Tibial nerve (tissue), 4 donors: ENCODE data around the gene KCNMA1. TPM values are rescaled to one million over a fixed set of nuclear protein-coding genes. Genes with fewer than 3 reads are reported as not detected.

Source experiments
- DNase-seq, 2 donors: peaks; one replicate each; pipeline ENCODE4 v3.0.0-alpha.2; 2019; ENCODE audit warnings: low spot score in 2 of 2
- H3K27ac ChIP-seq, 4 donors: fragments of 200-600 bp; sonication (generic) in 3 of 4; one replicate each; pipeline ENCODE4 v1.5.1; 2017 to 2019; ENCODE audit warnings: mild to moderate bottlenecking in 1 of 4
- H3K27me3 ChIP-seq, 2 donors: fragments of 200-600 bp; sonication (generic) in 1 of 2; one replicate each; pipeline versions ENCODE4 v1.5.1 to v1.6.0; 2017 to 2019
- H3K36me3 ChIP-seq, 3 donors: fragments of 200-600 bp; sonication (generic); one replicate each; pipeline ENCODE4 v1.5.1; 2018 to 2019
- H3K4me1 ChIP-seq, 4 donors: fragments of 200-600 bp; sonication (generic) in 3 of 4; one replicate each; pipeline ENCODE4 v1.5.1; 2017 to 2019
- H3K4me3 ChIP-seq, 4 donors: fragments of 200-600 bp; sonication (generic) in 3 of 4; one replicate each; pipeline ENCODE4 v1.5.1; 2017 to 2019; ENCODE audit warnings: mild to moderate bottlenecking in 1 of 4, moderate library complexity in 1 of 4
- H3K9me3 ChIP-seq, 4 donors: fragments of 200-600 bp; sonication (generic) in 3 of 4; one replicate each; pipeline ENCODE4 v1.5.1; 2017 to 2019
- CTCF ChIP-seq, 5 experiments: fragments of 200-600 bp in 3 of 5; fragments of 450-650 bp in 2 of 5; sonication (generic) in 3 of 5; IDR thresholded peaks; one replicate each; pipeline ENCODE4 v1.5.1; 2016 to 2019; ENCODE audit warnings: antibody characterized with exemption in 5 of 5, mild to moderate bottlenecking in 3 of 5, moderate library complexity in 2 of 5
- EP300 ChIP-seq, 2 donors: sonication (generic); formaldehyde crosslinking; IDR thresholded peaks; one replicate each; pipeline ENCODE4 v1.6.1; 2017; ENCODE audit warnings: antibody characterized with exemption in 2 of 2, mild to moderate bottlenecking in 1 of 2
- POLR2A ChIP-seq, 2 donors: fragments of 450-650 bp; IDR thresholded peaks; one replicate each; pipeline ENCODE4 v1.6.1; 2017; ENCODE audit warnings: antibody characterized with exemption in 2 of 2, mild to moderate bottlenecking in 2 of 2, moderate library complexity in 2 of 2
- WGBS, 2 donors: methylation state at CpG; one replicate each; pipeline ENCODE4 v1.1.5; 2018; 5-methylcytosine and 5-hydroxymethylcytosine counted together
- total RNA-seq, 4 donors: library from RNA; depleted of rRNA; stranded (reverse); fragments of >200 nt; gene quantifications; one replicate each; pipeline ENCODE4 v1.1.0, GENCODE V29; 2016

Gene KCNMA1
- total RNA-seq, 4 donors from 2014 or later, result 10.2 to 19.9 (median 13.7) TPM

GRCh38 chr10:77333610-77334340, 303.8 kb downstream of the KCNMA1 start:
- H3K36me3 ChIP-seq, result no peaks in the 10 kb centered on the region
- H3K27ac ChIP-seq, result no peak overlapping the region
- H3K4me1 ChIP-seq, result no peaks in the 10 kb centered on the region
- WGBS, 2 donors, result 63 to 70% methylated on average over 8 of the region's 8 CpGs
- TF ChIP-seq CTCF (IDR thresholded peaks at IDR 0.05) (no peak), POLR2A (IDR thresholded peaks at IDR 0.05) (no peak), EP300 (IDR thresholded peaks at IDR 0.05) (no peak)
- H3K4me3 ChIP-seq, result no peak overlapping the region
- H3K27me3 ChIP-seq, result no peaks in the 10 kb centered on the region
- DNase-seq, result no peak
- no peaks in the 10 kb centered on the region for H3K9me3 ChIP-seq

GRCh38 chr10:77332256-77332655, 305.4 kb downstream of the KCNMA1 start:
- H3K4me3 ChIP-seq, result no peak overlapping the region

GRCh38 chr10:77328272-77328816, 309.3 kb downstream of the KCNMA1 start:
- no peak overlapping the region for H3K27ac ChIP-seq
- no peak for DNase-seq
- TF ChIP-seq EP300 (IDR thresholded peaks at IDR 0.05) (no peak), CTCF (IDR thresholded peaks at IDR 0.05) (no peak), POLR2A (IDR thresholded peaks at IDR 0.05) (no peak)
- WGBS, 2 donors, result 55 to 62% methylated on average over 6 of the region's 6 CpGs
- no peaks in the 10 kb centered on the region for H3K27me3 ChIP-seq
- H3K4me3 ChIP-seq, result no peak overlapping the region
- no peaks in the 10 kb centered on the region for H3K36me3 ChIP-seq
- no peaks in the 10 kb centered on the region for H3K4me1 ChIP-seq
- H3K9me3 ChIP-seq, result no peaks in the 10 kb centered on the region

More at GRCh38 chr10:77332256-77332655, 305.4 kb downstream of the KCNMA1 start:
- DNase-seq, result no peak
- Histone ChIP-seq H3K36me3 (no peaks in the 10 kb centered on the region), H3K27me3 (no peaks in the 10 kb centered on the region), H3K9me3 (no peaks in the 10 kb centered on the region), H3K4me1 (no peaks in the 10 kb centered on the region), H3K27ac (no peak overlapping the region)
- TF ChIP-seq EP300 (IDR thresholded peaks at IDR 0.05), result no peak
- no peak for TF ChIP-seq POLR2A (IDR thresholded peaks at IDR 0.05)
- TF ChIP-seq CTCF (IDR thresholded peaks at IDR 0.05), result no peak

- TF ChIP-seq EP300 (IDR thresholded peaks at IDR 0.05), result no peak
- no peak for TF ChIP-seq POLR2A (IDR thresholded peaks at IDR 0.05)
- TF ChIP-seq CTCF (IDR thresholded peaks at IDR 0.05), result no peak
- DNase-seq, result no peak
- H3K36me3 ChIP-seq, result no peaks in the 10 kb centered on the region
- no peak overlapping the region for H3K4me3 ChIP-seq
- H3K9me3 ChIP-seq, result no peaks in the 10 kb centered on the region
- H3K4me1 ChIP-seq, result no peaks in the 10 kb centered on the region
- no peaks in the 10 kb centered on the region for H3K27me3 ChIP-seq
- 60 to 97% methylated on average over 4 of the region's 4 CpGs for WGBS, 2 donors
- H3K27ac ChIP-seq, result no peak overlapping the region
Measured at GRCh38 chr10:77325233-77325537, 312.4 kb downstream of the KCNMA1 start.

GRCh38 chr10:77321838-77322237, 315.8 kb downstream of the KCNMA1 start:
- no peaks in the 10 kb centered on the region for H3K4me1 ChIP-seq
- no peak overlapping the region for H3K4me3 ChIP-seq
- TF ChIP-seq CTCF (IDR thresholded peaks at IDR 0.05), result no peak
- TF ChIP-seq EP300 (IDR thresholded peaks at IDR 0.05), result no peak
- no peak for TF ChIP-seq POLR2A (IDR thresholded peaks at IDR 0.05)
- H3K36me3 ChIP-seq, result no peaks in the 10 kb centered on the region
- H3K27ac ChIP-seq, result no peak overlapping the region
- no peak for DNase-seq
- WGBS, 2 donors, result 54 to 85% methylated on average over 3 of the region's 3 CpGs
- no peaks in the 10 kb centered on the region for H3K9me3 ChIP-seq
- H3K27me3 ChIP-seq, result no peaks in the 10 kb centered on the region
